EH (cell line): ENCODE data around the gene PRRC2B.
A peak's percentile ranks its signal among the peaks of the same experiment; 100 is the strongest.
"Not testable (repeated sequence)": the region's sequence is repeated elsewhere in the genome, so short reads cannot be mapped to it uniquely, and the experiment has no call there.

Source experiments
- DNase-seq: peaks from one replicate; pipeline ENCODE4 v3.0.0-alpha.2; 2015; ENCODE audit warnings: low read depth

Gene PRRC2B

GRCh38 chr9:131393622-131394463, at the start of gene PRRC2B:
PRRC2B (plus strand) TSS chr9:131394086; CDS start chr9:131430145, 36,059 bp downstream.
- peak; percentile 82 for DNase-seq

- DNase-seq: not testable (repeated sequence)
Observed at GRCh38 chr9:131344931-131345535, 48.9 kb upstream of the PRRC2B start.

- no peak for DNase-seq
Observed at GRCh38 chr9:131346559-131346958, 47.3 kb upstream of the PRRC2B start.

GRCh38 chr9:131347376-131348020, 46.4 kb upstream of the PRRC2B start:
- no peak for DNase-seq

GRCh38 chr9:131348631-131349521, 45.0 kb upstream of the PRRC2B start:
- no peak for DNase-seq

- no peak for DNase-seq
Observed at GRCh38 chr9:131349522-131349880, 44.4 kb upstream of the PRRC2B start.

GRCh38 chr9:131349881-131350563, 43.9 kb upstream of the PRRC2B start:
- peak; percentile 84 for DNase-seq

GRCh38 chr9:131356479-131356878, 37.4 kb upstream of the PRRC2B start:
- not testable (repeated sequence) for DNase-seq

- no peak for DNase-seq
Observed at GRCh38 chr9:131358556-131358955, 35.3 kb upstream of the PRRC2B start.

GRCh38 chr9:131361202-131361833, 32.6 kb upstream of the PRRC2B start:
- DNase-seq: peak; percentile 43

GRCh38 chr9:131365546-131365945, 28.3 kb upstream of the PRRC2B start:
- no peak for DNase-seq

GRCh38 chr9:131366761-131367401, 27.0 kb upstream of the PRRC2B start:
- DNase-seq: peak; percentile 73

GRCh38 chr9:131367450-131367849, 26.4 kb upstream of the PRRC2B start:
- no peak for DNase-seq

- no peak for DNase-seq
Observed at GRCh38 chr9:131370638-131371037, 23.2 kb upstream of the PRRC2B start.

- not testable (repeated sequence) for DNase-seq
Observed at GRCh38 chr9:131372599-131372973, 21.3 kb upstream of the PRRC2B start.

- DNase-seq: not testable (repeated sequence)
Observed at GRCh38 chr9:131374638-131375037, 19.2 kb upstream of the PRRC2B start.

- no peak for DNase-seq
Observed at GRCh38 chr9:131379056-131379455, 14.8 kb upstream of the PRRC2B start.

- DNase-seq: peak; percentile 87
Observed at GRCh38 chr9:131382850-131383729, 10.8 kb upstream of the PRRC2B start.

- DNase-seq: no peak
Observed at GRCh38 chr9:131385296-131385695, 8.6 kb upstream of the PRRC2B start.
